Calu3 (cell line): ENCODE data around the gene NAV2. TPM values are rescaled to one million over a fixed set of nuclear protein-coding genes. Genes with fewer than 3 reads are reported as not detected.

Experiments
- BruUV-seq: library from RNA; stranded (reverse); fragments of 400-500 nt; replicated peaks from 2 replicates; lab custom pipeline; 2021; lab: Mats Ljungman, UMichigan
- CTCF ChIA-PET: fragments of 300-600 bp; sonication (Branson Sonifier 250); formaldehyde crosslinking; loops from one replicate; lab custom pipeline; 2022; ENCODE audit warnings: antibody characterized with exemption; lab: Charles Lee
- DNase-seq: peaks from one replicate; pipeline ENCODE4 v3.0.0; 2022
- H3K27ac Mint-ChIP-seq: one replicate; pipeline ENCODE4 v1.8.0; 2022; ENCODE audit warnings: mixed read lengths; ENCODE audit not compliant: unreplicated experiment
- H3K27me3 Mint-ChIP-seq: one replicate; pipeline ENCODE4 v1.8.0; 2022; ENCODE audit warnings: mixed read lengths; ENCODE audit not compliant: unreplicated experiment
- H3K36me3 Mint-ChIP-seq: one replicate; pipeline ENCODE4 v1.8.0; 2022; ENCODE audit warnings: mild to moderate bottlenecking, moderate library complexity, mixed read lengths; ENCODE audit not compliant: insufficient read depth, unreplicated experiment
- H3K4me1 Mint-ChIP-seq: one replicate; pipeline ENCODE4 v1.8.0; 2022; ENCODE audit warnings: mild to moderate bottlenecking, low read depth, mixed read lengths; ENCODE audit not compliant: unreplicated experiment
- H3K4me3 Mint-ChIP-seq: one replicate; pipeline ENCODE4 v1.8.0; 2022; ENCODE audit warnings: mild to moderate bottlenecking, low read depth, moderate library complexity, mixed read lengths; ENCODE audit not compliant: unreplicated experiment
- H3K9me3 Mint-ChIP-seq: one replicate; pipeline ENCODE4 v1.8.0; 2022; ENCODE audit warnings: low read depth, mixed read lengths; ENCODE audit not compliant: unreplicated experiment
- CTCF ChIP-seq: fragments of 200-600 bp; IDR thresholded peaks from one replicate; pipeline ENCODE4 v1.8.0; 2022; ENCODE audit warnings: antibody characterized with exemption; ENCODE audit not compliant: unreplicated experiment
- intact Hi-C: fragments of 100-400 bp; cut with micrococcal nuclease; formaldehyde crosslinking; loops from one replicate; pipeline ENCODE4 v1.10.0; 2022; ENCODE audit not compliant: unreplicated experiment
- total RNA-seq: library from RNA; stranded (reverse); gene quantifications from 2 replicates; pipeline ENCODE4 v1.2.3, GENCODE V29; 2022

NAV2 gene
- total RNA-seq, 1 experiment from 2014 or later, result 21.4 TPM

- no peak overlapping the region for H3K27ac Mint-ChIP-seq
- TF ChIP-seq CTCF, result no peak
- H3K27me3 Mint-ChIP-seq, result no peaks in the 10 kb centered on the region
- BruUV-seq, result no TSS peak
- no peak for DNase-seq
- no peaks in the 10 kb centered on the region for H3K9me3 Mint-ChIP-seq
- CTCF ChIA-PET, result no interaction called here
- no peaks in the 10 kb centered on the region for H3K36me3 Mint-ChIP-seq
- H3K4me3 Mint-ChIP-seq, result no peak overlapping the region
- H3K4me1 Mint-ChIP-seq, result peaks cover 6% of the 10 kb centered on the region
- intact Hi-C loops, result no loop called here
These were observed 251.2 kb downstream of the NAV2 start for GRCh38 chr11:19963697-19964387.

- no peak for TF ChIP-seq CTCF
- Mint-ChIP-seq H3K4me1 (peaks cover 6% of the 10 kb centered on the region), H3K36me3 (no peaks in the 10 kb centered on the region), H3K9me3 (no peaks in the 10 kb centered on the region), H3K27me3 (no peaks in the 10 kb centered on the region), H3K4me3 (no peak overlapping the region), H3K27ac (no peak overlapping the region)
- CTCF ChIA-PET, result no interaction called here
- intact Hi-C loops, result no loop called here
- BruUV-seq, result no TSS peak
- DNase-seq, result no peak
These were observed 253.8 kb downstream of the NAV2 start for GRCh38 chr11:19966441-19966840.

- intact Hi-C loops, result no loop called here
- BruUV-seq, result no TSS peak
- H3K4me1 Mint-ChIP-seq, result peaks cover 6% of the 10 kb centered on the region
- H3K9me3 Mint-ChIP-seq, result no peaks in the 10 kb centered on the region
- no peaks in the 10 kb centered on the region for H3K36me3 Mint-ChIP-seq
- no peak for DNase-seq
- H3K27me3 Mint-ChIP-seq, result no peaks in the 10 kb centered on the region
- no peak overlapping the region for H3K4me3 Mint-ChIP-seq
- no peak for TF ChIP-seq CTCF
- CTCF ChIA-PET, result no interaction called here
- no peak overlapping the region for H3K27ac Mint-ChIP-seq
These were observed 254.3 kb downstream of the NAV2 start for GRCh38 chr11:19966927-19967326.

GRCh38 chr11:19967787-19968186, 255.2 kb downstream of the NAV2 start:
- H3K9me3 Mint-ChIP-seq, result no peaks in the 10 kb centered on the region
- TF ChIP-seq CTCF, result no peak
- CTCF ChIA-PET, result no interaction called here
- intact Hi-C loops, result no loop called here
- peaks cover 6% of the 10 kb centered on the region for H3K4me1 Mint-ChIP-seq
- DNase-seq, result no peak
- no peak overlapping the region for H3K4me3 Mint-ChIP-seq
- no peak overlapping the region for H3K27ac Mint-ChIP-seq
- no peaks in the 10 kb centered on the region for H3K27me3 Mint-ChIP-seq
- no peaks in the 10 kb centered on the region for H3K36me3 Mint-ChIP-seq
- no TSS peak for BruUV-seq
